Adrenal gland (tissue), 5 donors: Measurements from ENCODE around the gene UBE3B.

Experiments
- CTCF ChIP-seq, 6 experiments: fragments of 450-650 bp in 4 of 6; fragments of 200-600 bp in 2 of 6; sonication (generic) in 1 of 6; IDR thresholded peaks; 1 replicate in 5 of 6; 2 replicates in 1 of 6; pipeline versions ENCODE4 v1.5.1 to v1.8.0; 2016 to 2021; ENCODE audit warnings: antibody characterized with exemption in 6 of 6, mild to moderate bottlenecking in 2 of 6, moderate library complexity in 1 of 6
- POLR2A ChIP-seq, 2 donors: fragments of 450-650 bp; IDR thresholded peaks; one replicate each; pipeline ENCODE4 v1.6.1; 2017; ENCODE audit warnings: antibody characterized with exemption in 2 of 2, mild to moderate bottlenecking in 2 of 2, moderate library complexity in 1 of 2
- donor health status: DM: no; HTN: no; CAD: no.

GRCh38 chr12:109433618-109434017 lies 43.8 kb upstream of the UBE3B start:
- TF ChIP-seq CTCF (IDR thresholded peaks at IDR 0.05), result peak in 4 of 6 experiments; percentile 16 to 38 (median 30)
- no peak for TF ChIP-seq POLR2A (IDR thresholded peaks at IDR 0.05)
